ENCODE results near the gene RNF114. TPM values are rescaled to one million over a fixed set of nuclear protein-coding genes. Genes with fewer than 3 reads are reported as not detected.

The RNF114 gene
- total RNA-seq, 1 donor from 2014 or later = 54.5 TPM

DNA sequence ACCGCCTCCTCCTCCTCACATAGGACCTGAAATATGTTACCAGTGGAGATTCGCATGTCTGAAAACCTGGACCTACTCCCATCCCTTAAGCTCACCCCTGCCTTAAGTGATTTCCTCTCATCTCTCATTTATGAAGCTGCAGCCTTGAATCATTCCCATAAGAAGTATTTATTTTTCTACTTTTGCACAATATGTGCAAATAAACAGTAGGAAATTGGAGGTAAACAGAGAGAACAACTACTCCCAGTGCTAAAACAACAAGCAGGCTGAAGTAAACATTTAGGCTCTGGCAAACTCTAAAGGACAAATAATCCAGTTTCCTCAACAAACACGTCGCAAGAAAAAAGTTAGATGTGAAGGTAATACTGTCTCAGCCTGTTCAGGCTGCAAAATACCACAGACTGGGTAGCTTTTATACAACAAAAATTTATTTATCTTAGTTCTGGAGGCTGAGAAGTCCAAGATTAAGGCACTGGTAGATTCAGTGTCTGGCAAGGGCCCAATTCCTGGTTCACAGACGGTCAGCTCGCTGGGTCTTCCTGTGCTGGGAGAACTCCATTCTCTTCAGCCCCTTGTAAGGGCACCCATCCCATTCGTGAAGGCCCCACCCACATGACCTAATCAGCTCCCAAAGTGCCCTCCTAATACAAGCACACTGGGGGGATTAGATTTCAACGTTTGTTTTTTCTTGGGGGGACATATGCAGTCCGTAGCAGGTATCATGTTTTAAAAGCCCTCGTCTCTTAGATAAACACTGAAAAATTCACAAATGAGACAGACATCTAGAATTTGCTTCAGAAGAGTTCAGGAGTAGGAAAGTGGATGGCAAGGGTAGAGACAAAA, 36.4 kb upstream of the RNF114 start:
- Mint-ChIP-seq H3K36me3 (peaks cover 7% of the 10 kb centered on the region), H3K9me3 (peaks cover 6% of the 10 kb centered on the region), H3K27ac (no peak overlapping the region)

DNA sequence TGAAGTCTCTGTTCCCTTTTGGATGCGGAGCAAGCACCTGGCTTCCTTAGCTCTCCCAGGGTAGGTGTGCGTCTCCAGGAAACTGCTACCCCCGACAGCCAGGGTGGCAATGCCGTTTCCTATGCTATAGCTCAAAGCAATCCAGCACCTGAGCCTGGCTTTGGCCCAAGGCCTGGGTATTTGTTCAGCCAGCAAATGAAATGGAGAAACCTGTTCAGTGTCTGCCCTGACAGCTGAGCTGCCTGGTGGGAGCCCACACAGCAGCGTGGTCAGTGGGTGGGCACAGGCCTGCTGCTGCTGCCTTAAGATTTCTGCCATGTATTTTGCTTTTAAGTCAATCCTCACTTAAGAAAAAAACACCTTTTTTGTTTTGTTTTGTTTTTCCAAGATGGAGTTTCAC, 34.6 kb upstream of the RNF114 start:
- Mint-ChIP-seq H3K36me3 (peaks cover 18% of the 10 kb centered on the region), H3K4me3 (no peak overlapping the region), H3K9me3 (peaks cover 6% of the 10 kb centered on the region), H3K4me1 (peaks cover 4% of the 10 kb centered on the region), H3K27me3 (ENCODE audit: low read depth) (no peaks in the 10 kb centered on the region), H3K27ac (no peak overlapping the region)
- TF ChIP-seq, protein P1, sequence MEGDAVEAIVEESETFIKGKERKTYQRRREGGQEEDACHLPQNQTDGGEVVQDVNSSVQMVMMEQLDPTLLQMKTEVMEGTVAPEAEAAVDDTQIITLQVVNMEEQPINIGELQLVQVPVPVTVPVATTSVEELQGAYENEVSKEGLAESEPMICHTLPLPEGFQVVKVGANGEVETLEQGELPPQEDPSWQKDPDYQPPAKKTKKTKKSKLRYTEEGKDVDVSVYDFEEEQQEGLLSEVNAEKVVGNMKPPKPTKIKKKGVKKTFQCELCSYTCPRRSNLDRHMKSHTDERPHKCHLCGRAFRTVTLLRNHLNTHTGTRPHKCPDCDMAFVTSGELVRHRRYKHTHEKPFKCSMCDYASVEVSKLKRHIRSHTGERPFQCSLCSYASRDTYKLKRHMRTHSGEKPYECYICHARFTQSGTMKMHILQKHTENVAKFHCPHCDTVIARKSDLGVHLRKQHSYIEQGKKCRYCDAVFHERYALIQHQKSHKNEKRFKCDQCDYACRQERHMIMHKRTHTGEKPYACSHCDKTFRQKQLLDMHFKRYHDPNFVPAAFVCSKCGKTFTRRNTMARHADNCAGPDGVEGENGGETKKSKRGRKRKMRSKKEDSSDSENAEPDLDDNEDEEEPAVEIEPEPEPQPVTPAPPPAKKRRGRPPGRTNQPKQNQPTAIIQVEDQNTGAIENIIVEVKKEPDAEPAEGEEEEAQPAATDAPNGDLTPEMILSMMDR (IDR thresholded peaks at IDR 0.05; ENCODE audit: unreplicated experiment) = no peak
- DNase-seq (ENCODE audit: low spot score in 2 of 2, unreplicated experiment in 2 of 2) = no peak

More for the DNA sequence above, 36.4 kb upstream of the RNF114 start:
- peaks cover 4% of the 10 kb centered on the region for H3K4me1 Mint-ChIP-seq
- no peak overlapping the region for H3K4me3 Mint-ChIP-seq
- TF ChIP-seq, protein P1 (IDR thresholded peaks at IDR 0.05; ENCODE audit: unreplicated experiment) = no peak
- H3K27me3 Mint-ChIP-seq (ENCODE audit: low read depth) = no peaks in the 10 kb centered on the region
- no peak for DNase-seq (ENCODE audit: low spot score in 2 of 2, unreplicated experiment in 2 of 2)

DNA sequence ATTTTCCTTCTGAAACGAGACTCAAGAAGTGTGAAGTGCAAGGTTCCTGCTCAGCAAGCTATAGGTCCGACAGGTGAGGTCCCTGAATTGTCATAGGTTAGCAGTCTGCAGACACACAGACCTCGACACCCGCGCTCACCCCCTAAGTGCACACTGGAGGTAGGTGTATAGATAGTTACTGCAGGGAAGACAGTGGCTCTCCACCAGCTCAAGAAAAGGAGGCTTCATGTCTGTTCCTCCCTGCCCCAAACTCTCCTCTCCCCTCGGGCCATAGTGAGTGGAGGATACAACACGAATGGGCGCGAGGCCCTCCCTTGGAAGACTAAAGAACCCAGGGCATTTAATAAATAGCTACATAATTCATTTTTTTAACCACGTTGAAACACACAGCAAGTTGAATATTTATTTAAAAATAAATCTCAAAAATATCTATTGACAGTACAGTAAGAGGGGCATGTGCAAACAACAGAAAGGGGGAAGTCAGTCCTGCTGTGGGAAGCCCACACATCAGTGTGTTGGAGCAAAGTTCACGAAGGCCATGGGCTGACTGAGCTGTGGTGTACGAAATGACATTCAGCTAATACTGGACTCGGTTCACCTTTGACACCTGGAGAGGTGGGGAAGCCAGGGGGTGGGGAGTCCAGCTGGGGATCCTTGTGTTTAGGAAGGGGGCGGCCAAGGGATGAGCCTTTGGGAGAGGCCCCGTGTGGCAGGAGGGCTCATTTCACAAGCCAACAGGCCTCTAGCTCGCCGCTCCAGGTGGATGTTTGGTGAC, 31.6 kb upstream of the RNF114 start:
- H3K4me1 Mint-ChIP-seq = peaks cover 1% of the 10 kb centered on the region
- H3K27me3 Mint-ChIP-seq (ENCODE audit: low read depth) = no peaks in the 10 kb centered on the region
- TF ChIP-seq, protein P1 (IDR thresholded peaks at IDR 0.05; ENCODE audit: unreplicated experiment) = no peak
- H3K9me3 Mint-ChIP-seq = no peaks in the 10 kb centered on the region
- peaks cover 23% of the 10 kb centered on the region for H3K36me3 Mint-ChIP-seq
- DNase-seq (ENCODE audit: low spot score in 2 of 2, unreplicated experiment in 2 of 2) = no peak
- no peak overlapping the region for H3K27ac Mint-ChIP-seq
- no peak overlapping the region for H3K4me3 Mint-ChIP-seq

DNA sequence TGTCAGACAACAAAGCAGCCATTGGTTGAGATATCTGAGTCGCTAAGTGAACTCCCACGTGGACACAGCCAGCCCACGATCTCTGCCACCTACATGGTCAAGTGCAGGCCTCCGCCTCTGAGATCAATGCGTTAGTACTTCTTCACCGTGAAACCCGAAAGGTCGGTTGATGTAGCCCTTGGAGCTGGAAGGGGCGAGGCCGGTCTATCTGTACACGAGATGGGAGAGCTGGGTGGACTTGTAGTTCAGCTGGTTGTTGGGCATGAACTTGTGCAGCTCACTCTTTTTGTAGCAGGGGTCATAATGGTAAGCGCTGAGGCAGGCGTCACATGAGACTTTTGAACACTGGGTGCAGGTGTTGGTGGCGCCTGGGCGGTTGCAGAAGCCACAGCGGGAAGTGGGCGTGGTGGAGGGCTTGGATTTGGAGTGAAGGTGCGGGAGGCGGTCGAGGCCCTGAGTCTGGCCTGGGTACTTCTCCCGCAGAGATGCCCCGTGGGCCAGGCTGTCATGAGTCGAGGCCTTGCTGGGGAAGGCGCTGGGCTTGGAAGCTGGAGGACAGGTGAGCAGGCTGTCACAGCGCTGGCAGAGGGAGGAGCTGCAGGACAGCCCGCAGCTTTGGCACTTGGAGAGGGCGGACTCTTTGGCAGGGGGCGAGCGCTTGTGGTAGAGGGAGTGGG, 30.6 kb upstream of the RNF114 start:
- H3K27ac Mint-ChIP-seq = no peak overlapping the region
- TF ChIP-seq, protein P1 (IDR thresholded peaks at IDR 0.05; ENCODE audit: unreplicated experiment) = no peak
- no peak for DNase-seq (ENCODE audit: low spot score in 2 of 2, unreplicated experiment in 2 of 2)
- no peaks in the 10 kb centered on the region for H3K4me1 Mint-ChIP-seq
- no peak overlapping the region for H3K4me3 Mint-ChIP-seq
- H3K27me3 Mint-ChIP-seq (ENCODE audit: low read depth) = no peaks in the 10 kb centered on the region
- peaks cover 23% of the 10 kb centered on the region for H3K36me3 Mint-ChIP-seq
- no peaks in the 10 kb centered on the region for H3K9me3 Mint-ChIP-seq

DNA sequence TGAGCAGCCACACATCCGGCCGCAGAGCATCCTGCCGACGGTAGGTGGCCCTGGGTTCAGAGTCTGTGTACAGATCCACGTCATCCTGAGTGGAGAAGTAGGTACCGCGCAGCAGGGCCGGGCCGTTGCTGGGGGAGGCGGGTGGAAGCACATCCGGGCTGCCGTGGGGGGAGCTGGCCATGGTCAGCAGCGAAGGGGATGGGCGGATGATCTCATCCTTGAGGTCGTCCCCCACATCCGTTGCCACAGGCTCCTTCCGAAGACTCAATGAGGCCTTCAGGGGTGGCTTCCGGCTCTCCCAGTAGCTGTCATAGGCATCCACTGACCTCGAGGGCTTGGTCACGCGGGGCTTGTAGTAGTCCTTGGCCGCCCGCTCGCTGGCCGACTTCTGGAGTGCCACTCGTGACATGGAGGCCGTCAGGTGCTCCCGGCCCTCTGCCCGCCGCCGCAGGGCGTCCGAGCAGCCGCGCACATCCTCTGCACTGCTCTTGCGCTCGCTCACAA, 30.0 kb upstream of the RNF114 start:
- no peaks in the 10 kb centered on the region for H3K27me3 Mint-ChIP-seq (ENCODE audit: low read depth)
- H3K27ac Mint-ChIP-seq = no peak overlapping the region
- no peaks in the 10 kb centered on the region for H3K4me1 Mint-ChIP-seq
- no peaks in the 10 kb centered on the region for H3K9me3 Mint-ChIP-seq
- no peak for DNase-seq (ENCODE audit: low spot score in 2 of 2, unreplicated experiment in 2 of 2)
- peaks cover 23% of the 10 kb centered on the region for H3K36me3 Mint-ChIP-seq
- TF ChIP-seq, protein P1 (IDR thresholded peaks at IDR 0.05; ENCODE audit: unreplicated experiment) = no peak
- no peak overlapping the region for H3K4me3 Mint-ChIP-seq
